ENCODE measurements around the gene MRC2. TPM values are rescaled to one million over a fixed set of nuclear protein-coding genes. Genes with fewer than 3 reads are reported as not detected.

The MRC2 gene
- total RNA-seq, 3 donors from 2014 or later (not counting 1 experiment from before 2014, with no cell fraction given), result 0.23 to 0.54 (median 0.50) TPM

GRCh38 chr17:62629556-62630364, 2.3 kb downstream of the MRC2 start:
- ATAC-seq, result no peak

GRCh38 chr17:62630365-62631085, 3.1 kb downstream of the MRC2 start:
- Histone ChIP-seq H3K9me3 (ENCODE audit: control insufficient read depth, insufficient read depth, low read length) (no peaks in the 10 kb centered on the region), H3K27me3 (ENCODE audit: control insufficient read depth, insufficient read depth, low read length) (peaks cover 9% of the 10 kb centered on the region), H3K4me3 (ENCODE audit: low read length) (no peak overlapping the region), H3K36me3 (ENCODE audit: control insufficient read depth, insufficient read depth, low read length) (no peaks in the 10 kb centered on the region), H3K4me1 (ENCODE audit: control insufficient read depth, insufficient read depth, low read length) (peaks cover 20% of the 10 kb centered on the region), H3K27ac (ENCODE audit: low read length) (no peak overlapping the region)
- Mint-ChIP-seq H3K9me3 (no peaks in the 10 kb centered on the region), H3K4me1 (peaks cover 5 to 7% of the 10 kb centered on the region in 2 donors), H3K27ac (no peak overlapping the region), H3K4me3 (no peak overlapping the region), H3K36me3 (no peaks in the 10 kb centered on the region), H3K27me3 (ENCODE audit: low read depth in 2 of 2) (peaks cover 23 to 29% of the 10 kb centered on the region in 2 donors)
- TF ChIP-seq CTCF (IDR thresholded peaks at IDR 0.05), result no peak
- intact Hi-C loops (cut with micrococcal nuclease), result no loop called here
- WGBS (ENCODE audit: insufficient coverage), result 89% methylated on average over 12 of the region's 12 CpGs
- ATAC-seq (no peak), DNase-seq (no peak)

More at GRCh38 chr17:62629556-62630364, 2.3 kb downstream of the MRC2 start:
- Histone ChIP-seq H3K4me3 (ENCODE audit: low read length) (no peak overlapping the region), H3K4me1 (ENCODE audit: control insufficient read depth, insufficient read depth, low read length) (peaks cover 20% of the 10 kb centered on the region), H3K27ac (ENCODE audit: low read length) (no peak overlapping the region), H3K36me3 (ENCODE audit: control insufficient read depth, insufficient read depth, low read length) (no peaks in the 10 kb centered on the region), H3K9me3 (ENCODE audit: control insufficient read depth, insufficient read depth, low read length) (no peaks in the 10 kb centered on the region), H3K27me3 (ENCODE audit: control insufficient read depth, insufficient read depth, low read length) (peaks cover 9% of the 10 kb centered on the region)
- peaks cover 5 to 7% of the 10 kb centered on the region in 2 donors for H3K4me1 Mint-ChIP-seq
- TF ChIP-seq CTCF (IDR thresholded peaks at IDR 0.05), result no peak
- DNase-seq, result no peak
- intact Hi-C loops (cut with micrococcal nuclease), result no loop called here
- no peaks in the 10 kb centered on the region for H3K36me3 Mint-ChIP-seq
- H3K27ac Mint-ChIP-seq, result no peak overlapping the region
- WGBS (ENCODE audit: insufficient coverage), result 76% methylated on average over 19 of the region's 19 CpGs
- peaks cover 23 to 29% of the 10 kb centered on the region in 2 donors for H3K27me3 Mint-ChIP-seq (ENCODE audit: low read depth in 2 of 2)
- no peaks in the 10 kb centered on the region for H3K9me3 Mint-ChIP-seq
- no peak overlapping the region for H3K4me3 Mint-ChIP-seq

- TF ChIP-seq CTCF (IDR thresholded peaks at IDR 0.05), result no peak
- Mint-ChIP-seq H3K9me3 (no peaks in the 10 kb centered on the region), H3K4me3 (no peak overlapping the region), H3K4me1 (peaks cover 5 to 7% of the 10 kb centered on the region in 2 donors), H3K27me3 (ENCODE audit: low read depth in 2 of 2) (peaks cover 23 to 26% of the 10 kb centered on the region in 2 donors), H3K36me3 (no peaks in the 10 kb centered on the region), H3K27ac (no peak overlapping the region)
- intact Hi-C loops (cut with micrococcal nuclease), result no loop called here
- no peak overlapping the region for H3K4me3 ChIP-seq (ENCODE audit: low read length)
- no peak overlapping the region for H3K27ac ChIP-seq (ENCODE audit: low read length)
- H3K27me3 ChIP-seq (ENCODE audit: control insufficient read depth, insufficient read depth, low read length), result peaks cover 9% of the 10 kb centered on the region
- no peaks in the 10 kb centered on the region for H3K9me3 ChIP-seq (ENCODE audit: control insufficient read depth, insufficient read depth, low read length)
- ATAC-seq (no peak), DNase-seq (no peak)
- no peaks in the 10 kb centered on the region for H3K36me3 ChIP-seq (ENCODE audit: control insufficient read depth, insufficient read depth, low read length)
- H3K4me1 ChIP-seq (ENCODE audit: control insufficient read depth, insufficient read depth, low read length), result peaks cover 20% of the 10 kb centered on the region
- 94% methylated on average over 22 of the region's 23 CpGs for WGBS (ENCODE audit: insufficient coverage)
These were observed 3.8 kb downstream of the MRC2 start for GRCh38 chr17:62631086-62631935.

Measured in natural killer cell (primary cell).